Tibial nerve (tissue), 4 donors: ENCODE data around the gene NFKB1.

Experiments
- CTCF ChIP-seq, 5 experiments: fragments of 200-600 bp in 3 of 5; fragments of 450-650 bp in 2 of 5; sonication (generic) in 3 of 5; IDR thresholded peaks; one replicate each; pipeline ENCODE4 v1.5.1; 2016 to 2019; ENCODE audit warnings: antibody characterized with exemption in 5 of 5, mild to moderate bottlenecking in 3 of 5, moderate library complexity in 2 of 5
- EP300 ChIP-seq, 2 donors: sonication (generic); formaldehyde crosslinking; IDR thresholded peaks; one replicate each; pipeline ENCODE4 v1.6.1; 2017; ENCODE audit warnings: antibody characterized with exemption in 2 of 2, mild to moderate bottlenecking in 1 of 2
- POLR2A ChIP-seq, 2 donors: fragments of 450-650 bp; IDR thresholded peaks; one replicate each; pipeline ENCODE4 v1.6.1; 2017; ENCODE audit warnings: antibody characterized with exemption in 2 of 2, mild to moderate bottlenecking in 2 of 2, moderate library complexity in 2 of 2

- TF ChIP-seq CTCF (IDR thresholded peaks at IDR 0.05): no peak
- TF ChIP-seq POLR2A (IDR thresholded peaks at IDR 0.05): no peak
- TF ChIP-seq EP300 (IDR thresholded peaks at IDR 0.05): no peak
Measured at GRCh38 chr4:102586002-102586643, 85.0 kb downstream of the NFKB1 start.
